ENCODE results near the gene CTRB1. TPM values are rescaled to one million over a fixed set of nuclear protein-coding genes. Genes with fewer than 3 reads are reported as not detected.
"Not testable (repeated sequence)": the region's sequence is repeated elsewhere in the genome, so short reads cannot be mapped to it uniquely, and the experiment has no call there.

The CTRB1 gene
- polyA plus RNA-seq, 4 donors = 0.11 to 0.15 TPM; not detected in 2

DNA sequence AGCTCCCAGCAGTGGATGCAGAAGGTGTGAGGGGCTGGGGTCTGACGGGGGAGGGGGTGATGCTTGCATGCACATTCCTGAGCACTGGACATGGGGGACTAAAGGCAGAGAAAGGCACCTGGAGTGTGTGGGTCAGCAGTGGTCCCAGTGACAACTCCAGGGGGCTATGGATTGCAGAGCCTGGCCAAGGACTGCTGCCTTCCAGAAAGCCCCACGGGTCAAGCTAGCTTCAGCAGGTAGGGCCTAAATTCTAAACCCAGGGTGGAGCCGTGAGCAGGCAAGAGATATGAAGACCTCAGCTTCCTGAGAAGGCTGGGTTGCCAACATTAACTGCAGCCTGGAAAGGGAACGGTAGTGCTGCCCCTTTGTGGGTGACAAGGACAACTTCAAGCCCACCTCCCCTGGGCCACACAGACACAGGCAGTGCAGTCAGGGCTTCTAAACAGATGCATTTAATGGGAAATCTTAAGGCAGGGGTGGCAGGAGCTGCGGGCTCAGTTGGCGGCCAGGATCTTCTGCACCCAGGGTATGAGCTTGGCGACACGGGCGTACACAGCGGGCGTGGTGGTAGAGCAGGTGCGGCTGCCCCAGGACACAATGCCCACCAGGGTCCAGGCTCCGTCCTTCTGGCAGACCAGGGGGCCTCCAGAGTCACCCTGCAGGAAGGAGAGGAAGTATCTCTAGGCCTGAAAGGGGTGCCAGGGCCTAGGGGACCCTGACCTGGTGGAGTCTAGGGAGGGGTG lies 14.9 kb upstream of the CTRB1 start:
- DNase-seq (ENCODE audit: low read depth in 4 of 4, low spot score in 3 of 4) = no peak

DNA sequence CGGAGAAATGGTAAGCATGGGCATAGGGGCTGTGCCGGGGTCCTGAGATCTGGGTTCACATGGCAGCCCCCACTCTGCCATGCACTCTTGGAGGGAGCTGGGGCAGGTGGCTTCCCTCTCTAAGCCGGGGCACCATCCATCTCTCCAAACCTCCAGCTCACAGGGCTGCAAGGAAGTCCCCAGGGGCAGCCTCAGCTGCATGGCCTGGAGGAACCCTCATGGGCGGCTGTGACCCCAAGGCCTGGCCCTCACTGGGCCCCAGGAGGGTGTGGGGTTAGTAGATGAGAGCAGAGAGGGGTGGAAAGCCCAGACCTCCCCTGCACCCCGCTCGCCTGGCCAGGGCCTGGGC lies 14.4 kb upstream of the CTRB1 start:
- no peak for DNase-seq (ENCODE audit: low read depth in 4 of 4, low spot score in 3 of 4)

DNA sequence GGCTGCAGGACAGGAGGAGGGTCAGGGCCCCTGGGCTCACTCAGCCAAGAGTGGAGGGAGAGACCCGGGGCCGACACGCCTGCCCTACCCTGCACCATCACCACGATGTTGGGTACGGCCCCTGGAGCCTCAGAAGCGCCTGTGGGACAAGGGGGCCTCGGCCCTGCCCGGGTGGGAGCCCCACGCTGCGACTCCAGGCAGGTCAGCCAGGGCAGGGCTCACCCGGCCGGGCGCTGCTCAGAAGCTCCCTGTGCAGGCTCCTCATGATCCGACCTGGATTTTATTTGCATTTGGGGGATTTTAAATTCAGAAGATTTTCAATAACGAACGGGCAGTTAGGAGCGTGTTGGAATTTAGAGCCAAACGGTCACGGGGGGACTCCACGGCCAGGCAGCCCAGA lies 13.9 kb upstream of the CTRB1 start:
- DNase-seq (ENCODE audit: low read depth in 4 of 4, low spot score in 3 of 4) = not testable (repeated sequence)

DNA sequence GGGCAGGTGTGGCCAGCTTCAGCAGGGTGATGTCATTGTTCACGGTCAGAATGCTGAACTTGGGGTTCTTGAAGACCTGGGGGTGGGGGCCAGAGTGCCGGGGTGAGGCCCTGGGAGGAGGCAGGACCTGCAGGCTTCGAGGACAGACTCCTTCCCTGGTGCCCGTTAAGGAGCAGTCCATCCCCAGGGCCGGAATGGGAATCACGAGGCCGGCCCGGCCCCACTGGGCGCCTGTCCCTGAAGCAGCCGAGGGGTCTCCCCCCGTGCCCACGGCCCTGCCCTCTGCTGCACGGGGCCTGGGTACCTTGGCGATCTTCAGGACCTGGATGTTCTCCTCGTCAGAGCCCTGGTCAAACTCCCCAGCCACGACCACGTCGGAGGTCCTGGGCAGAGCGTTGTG lies 13.3 kb upstream of the CTRB1 start:
- not testable (repeated sequence) for DNase-seq (ENCODE audit: low read depth in 4 of 4, low spot score in 3 of 4)

DNA sequence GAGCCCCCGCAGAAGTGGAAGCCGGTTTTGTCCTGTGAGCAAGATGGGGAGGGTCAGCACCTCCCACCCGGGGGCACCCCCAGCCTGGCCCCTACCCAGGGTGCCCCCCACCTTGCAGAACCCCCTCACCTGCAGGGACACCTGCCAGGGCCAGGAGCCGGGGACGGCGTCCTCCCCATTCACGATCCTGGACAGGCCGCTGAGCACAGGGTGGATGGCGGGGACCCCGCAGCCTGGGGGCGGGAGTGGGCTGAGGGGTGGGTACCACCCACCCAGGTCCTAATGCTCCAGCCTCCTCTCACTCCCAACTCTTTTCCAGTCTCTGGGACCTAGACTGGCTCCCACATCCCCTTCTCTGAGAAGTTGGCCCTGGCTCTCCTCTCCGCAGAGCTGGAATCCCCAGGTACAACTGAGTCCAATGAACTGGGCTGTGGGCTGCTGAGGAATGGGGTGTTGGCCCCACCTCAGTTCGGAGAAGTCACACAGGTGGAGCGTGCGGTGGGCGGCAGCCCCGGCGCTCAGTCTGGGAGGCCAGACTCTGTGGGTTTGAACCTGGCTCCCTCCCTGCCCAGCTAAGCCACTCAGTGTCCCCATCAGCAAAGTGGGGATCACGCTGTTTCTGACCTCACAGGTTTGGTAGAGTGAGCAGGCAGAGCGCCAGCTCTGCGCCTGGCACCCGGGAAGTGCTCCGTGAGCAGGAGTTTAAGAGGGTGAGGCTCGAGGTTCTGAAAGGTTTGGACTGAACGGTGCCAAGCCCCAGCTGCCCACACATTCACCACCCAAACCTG lies 12.6 kb upstream of the CTRB1 start:
- not testable (repeated sequence) for DNase-seq (ENCODE audit: low read depth in 4 of 4, low spot score in 3 of 4)

DNA sequence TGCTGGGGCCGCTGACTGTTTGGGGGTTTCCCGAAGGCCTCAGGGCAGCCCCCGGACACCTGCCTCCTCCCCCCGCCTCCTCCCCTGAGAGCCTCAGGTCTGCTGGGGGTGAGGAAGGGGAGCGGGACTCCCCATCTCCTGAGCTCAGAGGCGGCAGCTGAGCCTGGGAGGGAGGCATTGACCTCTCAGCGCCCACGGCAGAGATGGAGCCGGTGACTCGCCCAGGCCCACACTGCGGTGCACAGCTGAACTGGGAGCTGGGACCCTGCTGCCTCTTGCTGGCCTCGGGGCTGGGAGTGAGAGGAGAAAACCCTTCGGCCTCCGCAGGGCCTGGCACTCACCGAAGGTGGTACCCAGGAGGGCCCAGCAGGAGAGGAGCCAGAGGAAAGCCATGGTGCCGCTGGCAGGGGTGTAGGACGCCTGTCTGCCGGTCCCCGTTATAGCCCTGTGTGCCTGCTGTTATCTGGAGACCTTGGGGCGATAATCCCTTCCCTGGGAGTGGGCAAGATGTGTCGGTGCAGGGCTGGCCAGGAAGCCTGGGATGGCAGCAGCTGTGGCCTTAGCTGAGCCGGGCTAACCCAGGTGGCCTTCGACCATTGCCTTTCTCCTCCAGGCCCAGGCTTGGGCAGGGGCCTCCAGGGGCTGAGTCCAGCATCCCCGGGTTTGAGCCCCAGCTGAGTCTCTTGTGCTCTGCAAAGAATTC lies 11.9 kb upstream of the CTRB1 start, which contains the start of gene CTRB2:
TSS of gene CTRB2 (minus strand) at position 413 of the 703 bp plus-strand sequence. CDS start at position 393, 20 bp downstream.
- DNase-seq (ENCODE audit: low read depth in 4 of 4, low spot score in 3 of 4) = no peak

DNA sequence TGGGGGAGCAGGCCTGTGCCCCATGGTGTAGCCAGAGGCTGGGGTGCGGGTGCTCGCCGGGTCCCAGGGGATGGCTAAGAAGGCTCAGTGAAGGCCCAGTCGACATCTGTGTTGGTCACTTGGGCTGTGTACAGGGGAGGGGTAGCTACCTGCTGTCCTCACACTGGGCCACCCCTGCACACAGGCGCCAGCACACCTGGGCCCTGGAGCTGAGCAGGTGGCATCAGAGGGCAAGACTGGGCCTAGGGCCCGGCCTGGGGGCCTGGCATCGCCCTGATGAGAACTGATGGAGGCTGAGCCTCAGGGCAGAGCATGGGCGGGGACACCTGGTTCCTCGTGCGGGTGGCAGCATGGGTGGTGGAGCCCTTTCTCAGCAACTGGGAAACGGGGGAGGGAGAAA lies 11.0 kb upstream of the CTRB1 start:
- no peak for DNase-seq (ENCODE audit: low read depth in 4 of 4, low spot score in 3 of 4)

DNA sequence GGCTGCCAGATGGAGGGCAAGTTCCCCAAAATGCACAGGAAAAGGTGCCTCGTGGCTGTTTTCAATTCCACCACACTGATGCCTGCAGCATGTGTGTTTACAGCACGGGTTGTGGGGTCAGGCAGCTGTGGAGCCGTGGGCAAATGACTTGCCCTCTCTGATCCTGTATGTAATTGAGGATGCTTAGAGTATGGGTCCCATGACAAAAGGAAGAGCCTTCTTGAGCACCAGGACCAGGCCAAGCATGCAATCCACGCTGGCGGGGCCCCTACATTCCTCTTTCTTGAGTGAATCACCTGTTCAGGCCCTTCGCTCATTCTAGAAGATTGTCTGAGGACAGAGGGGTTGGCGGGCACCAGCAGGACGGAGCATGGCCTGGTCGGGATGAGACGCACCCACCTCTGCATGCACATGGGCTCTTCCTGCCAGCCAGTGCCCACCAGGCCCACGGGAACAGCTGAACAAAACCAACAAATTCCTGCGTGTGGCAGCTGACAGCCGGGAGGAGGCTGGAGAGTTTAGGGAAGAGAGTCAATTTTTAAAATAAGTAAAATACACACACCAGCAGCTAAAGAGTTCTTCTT lies 10.5 kb upstream of the CTRB1 start:
- no peak for DNase-seq (ENCODE audit: low read depth in 4 of 4, low spot score in 3 of 4)

DNA sequence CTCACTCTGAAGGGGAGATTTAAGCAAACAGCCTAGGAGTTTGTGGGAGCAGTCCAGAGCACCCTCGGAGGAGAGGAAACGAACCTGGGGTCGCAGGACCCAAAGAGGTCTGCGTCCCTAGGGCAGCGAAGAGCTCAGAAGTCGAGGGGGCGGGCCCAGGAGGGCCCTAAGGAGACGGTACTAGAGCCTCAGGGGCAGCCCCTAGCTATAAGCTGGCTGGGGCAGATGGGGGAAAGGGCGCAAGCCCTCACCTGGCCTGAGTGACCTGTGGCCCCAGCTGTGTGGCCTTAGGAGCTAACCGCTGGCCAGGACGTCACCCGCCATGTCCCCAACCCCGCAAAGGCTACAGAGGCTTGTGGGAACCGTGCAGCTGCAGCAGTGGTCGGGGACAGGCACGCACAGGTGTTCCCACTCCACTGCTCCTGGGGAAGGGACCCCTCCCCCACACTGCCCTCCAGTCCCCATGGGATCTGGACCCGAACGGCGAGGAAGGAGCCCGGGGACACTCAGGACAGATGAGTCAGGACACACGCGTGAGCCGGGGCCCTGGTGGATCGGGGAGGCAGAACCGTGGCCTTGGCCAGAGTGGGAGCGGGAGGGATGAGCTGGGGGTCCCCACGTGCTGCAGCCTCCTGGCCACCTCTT lies 9.8 kb upstream of the CTRB1 start:
- DNase-seq (ENCODE audit: low read depth in 4 of 4, low spot score in 3 of 4) = no peak

DNA sequence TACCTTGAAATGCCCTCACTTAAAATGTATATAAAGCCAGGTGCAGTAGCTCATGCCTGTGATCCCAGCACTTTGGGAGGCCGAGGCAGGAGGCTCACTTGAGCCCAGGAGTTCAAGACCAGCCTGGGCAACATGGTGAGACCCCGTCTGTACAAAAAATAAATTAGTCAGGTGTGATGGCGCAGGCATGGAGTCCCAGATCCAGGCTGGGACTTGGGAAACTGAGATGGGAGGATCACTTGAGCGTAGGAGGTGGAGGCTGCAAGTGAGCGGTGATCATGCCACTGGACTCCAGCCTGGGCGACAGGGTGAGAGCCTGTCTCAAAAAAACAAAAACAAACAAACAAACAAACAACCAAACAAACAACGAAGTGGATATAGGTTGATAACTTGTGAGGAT lies 9.3 kb upstream of the CTRB1 start:
- DNase-seq (ENCODE audit: low read depth in 4 of 4, low spot score in 3 of 4) = not testable (repeated sequence)

DNA sequence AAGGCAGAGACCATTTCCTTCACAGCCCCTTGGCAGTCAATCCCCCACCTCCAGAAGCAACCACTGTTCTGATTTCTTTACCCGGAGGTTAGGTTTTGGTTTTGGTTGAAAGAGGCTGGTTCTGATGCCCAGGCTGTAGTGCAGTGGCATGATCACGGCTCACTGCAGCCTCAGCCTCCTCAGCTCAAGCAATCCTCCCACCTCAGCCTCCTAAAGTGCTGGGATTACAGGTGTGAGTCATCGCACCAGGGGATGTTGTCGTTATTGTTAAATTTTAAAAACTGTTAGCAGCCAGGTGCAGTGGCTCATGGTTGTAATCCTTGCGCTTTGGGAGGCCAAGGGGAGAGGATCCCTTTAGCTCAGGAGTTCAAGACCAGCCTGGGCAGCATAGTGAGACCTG lies 8.8 kb upstream of the CTRB1 start:
- DNase-seq (ENCODE audit: low read depth in 4 of 4, low spot score in 3 of 4) = no peak

DNA sequence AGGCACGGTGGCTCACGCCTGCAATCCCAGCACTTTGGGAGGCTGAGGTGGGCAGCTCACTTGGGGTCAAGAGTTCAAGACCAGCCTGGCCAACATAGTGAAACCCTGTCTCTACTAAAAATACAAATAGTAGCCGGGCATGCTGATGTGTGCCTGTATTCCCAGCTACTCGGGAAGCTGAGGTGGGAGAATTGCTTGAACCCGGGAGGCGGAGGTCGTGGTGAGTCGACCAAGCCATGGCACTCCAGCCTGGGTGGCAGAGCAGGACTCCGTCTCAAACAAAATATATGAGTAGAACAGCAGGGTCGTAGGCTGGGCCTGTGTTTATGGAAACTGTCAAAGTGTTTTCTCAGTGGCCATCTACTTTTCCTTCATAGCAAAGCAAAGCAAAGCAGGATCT lies 7.5 kb upstream of the CTRB1 start:
- DNase-seq (ENCODE audit: low read depth in 4 of 4, low spot score in 3 of 4) = not testable (repeated sequence)

DNA sequence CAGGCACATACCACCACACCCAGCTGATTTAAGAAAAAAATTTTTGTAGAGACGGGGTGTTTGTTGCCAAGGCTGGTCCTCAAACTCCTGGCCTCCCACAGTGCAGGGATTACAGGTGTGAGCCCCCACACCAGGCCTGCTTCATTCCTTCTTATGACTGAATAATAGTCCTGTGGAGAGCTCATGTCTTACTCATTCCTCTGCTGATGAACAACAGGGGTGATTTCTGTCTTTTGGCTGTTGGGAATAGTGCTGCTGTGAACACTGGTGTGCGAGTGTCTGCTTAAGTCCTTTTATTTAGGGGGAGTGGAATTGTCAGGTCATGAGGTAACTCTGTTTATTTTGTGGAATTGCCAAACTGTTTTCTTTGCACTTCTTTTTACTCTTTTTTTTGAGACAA lies 2.7 kb upstream of the CTRB1 start:
- DNase-seq (ENCODE audit: low read depth in 4 of 4, low spot score in 3 of 4) = no peak

DNA sequence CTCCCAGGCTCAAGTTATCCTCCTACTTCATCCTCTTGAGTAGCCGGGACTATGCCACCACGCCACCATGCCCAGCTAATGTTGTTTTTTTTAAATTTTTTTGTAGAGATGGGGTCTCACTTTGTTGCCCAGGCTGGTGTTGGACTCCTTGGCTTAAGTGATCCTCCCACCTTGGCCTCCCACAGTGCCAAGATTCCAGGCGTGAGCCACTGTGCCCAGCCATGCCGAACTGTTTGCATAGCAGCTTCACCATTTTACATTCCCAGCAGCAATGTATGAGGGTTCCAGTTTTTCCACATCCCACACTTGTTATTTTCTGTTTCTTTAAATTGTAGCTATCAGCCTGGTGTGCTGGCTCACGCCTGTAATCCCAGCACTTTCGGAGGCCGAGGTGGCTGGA lies 2.2 kb upstream of the CTRB1 start:
- DNase-seq (ENCODE audit: low read depth in 4 of 4, low spot score in 3 of 4) = no peak

DNA sequence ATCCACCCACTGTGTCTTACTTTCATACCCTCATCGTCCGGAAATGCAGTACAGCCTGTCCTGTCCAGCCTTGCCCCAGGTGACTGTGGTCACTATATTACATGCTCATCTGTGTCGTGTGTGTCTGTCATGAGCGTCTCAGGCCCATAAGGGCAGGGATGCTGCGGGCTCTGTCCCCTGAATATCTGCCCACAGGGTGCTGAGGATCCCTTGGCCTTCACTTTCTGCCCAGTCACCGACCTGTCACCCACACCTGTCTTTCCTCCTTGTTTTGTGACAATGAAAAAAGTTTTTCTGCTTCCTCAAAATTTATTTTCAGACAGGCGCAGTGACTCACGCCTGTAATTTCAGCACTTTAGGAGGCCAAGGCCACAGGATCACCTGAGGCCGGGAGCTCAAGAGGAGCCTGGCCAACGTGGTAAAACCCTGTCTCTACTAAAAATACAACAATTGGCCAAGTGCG lies 1.4 kb upstream of the CTRB1 start:
- no peak for DNase-seq (ENCODE audit: low read depth in 4 of 4, low spot score in 3 of 4)

DNA sequence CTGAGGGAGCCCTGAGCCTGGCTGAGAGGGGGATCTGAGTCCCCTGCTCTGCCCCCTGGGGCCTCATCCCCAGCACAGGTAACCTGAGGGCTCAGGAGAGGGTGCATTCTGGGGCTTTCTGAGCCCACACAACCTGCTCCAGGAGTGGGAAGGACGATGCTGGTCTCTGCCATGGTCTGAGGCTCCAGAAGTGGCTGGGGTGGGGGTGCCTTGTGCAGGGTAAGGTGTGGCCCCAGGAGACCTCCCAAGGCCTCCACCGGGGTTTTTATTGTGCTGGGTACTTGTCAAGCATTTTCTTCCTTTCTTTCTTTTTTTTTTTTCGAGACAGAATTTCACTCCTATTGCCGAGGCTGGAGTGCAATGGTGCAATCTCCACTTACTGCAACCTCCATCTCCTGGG lies 300 bp downstream of the CTRB1 start:
- DNase-seq (ENCODE audit: low read depth in 4 of 4, low spot score in 3 of 4) = no peak

DNA sequence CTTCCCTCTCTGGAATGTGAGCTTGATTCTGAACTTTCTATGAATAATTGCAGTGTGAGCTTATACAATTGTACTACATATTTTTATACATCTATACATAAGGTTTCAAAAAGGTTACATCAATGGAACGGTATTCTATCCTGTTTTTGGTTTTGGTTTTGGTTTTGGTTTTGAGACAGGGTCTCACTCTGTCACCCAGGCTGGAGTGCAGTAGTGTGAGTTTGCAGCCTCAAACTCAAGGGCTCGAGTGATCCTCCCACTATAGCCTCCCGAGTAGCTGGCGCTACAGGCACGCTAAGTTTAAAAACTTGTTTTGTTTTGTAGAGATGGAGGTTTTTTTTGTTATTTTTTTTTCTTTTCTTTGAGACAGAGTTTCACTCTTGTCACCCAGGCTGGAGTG lies 1.1 kb downstream of the CTRB1 start:
- no peak for DNase-seq (ENCODE audit: low read depth in 4 of 4, low spot score in 3 of 4)

DNA sequence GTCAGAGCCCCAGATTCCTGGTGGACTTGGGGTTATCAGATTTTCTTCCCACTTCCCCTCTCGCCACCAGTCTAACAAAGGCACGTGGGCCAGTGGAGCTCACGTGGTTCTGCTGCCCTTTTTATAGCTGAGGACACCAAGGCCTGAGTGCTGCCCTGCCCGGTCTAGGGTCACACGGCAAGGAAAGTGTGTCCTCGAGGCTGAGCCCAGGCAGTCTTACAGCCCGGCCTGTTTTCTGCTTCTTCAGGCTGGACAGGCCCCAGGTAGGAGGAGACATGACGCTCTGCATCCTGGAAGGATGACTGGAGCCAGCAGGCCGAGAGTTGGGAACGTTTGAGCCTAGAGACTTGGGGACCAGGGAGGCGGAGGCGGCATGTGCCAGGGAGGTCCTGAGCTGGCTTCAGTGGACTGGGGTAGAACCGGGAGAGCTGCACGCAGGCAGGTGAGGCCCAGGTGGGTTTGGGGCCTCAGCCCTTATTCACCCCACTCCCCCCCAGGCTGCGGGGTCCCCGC lies 3.5 kb downstream of the CTRB1 start:
- no peak for DNase-seq (ENCODE audit: low read depth in 4 of 4, low spot score in 3 of 4)

DNA sequence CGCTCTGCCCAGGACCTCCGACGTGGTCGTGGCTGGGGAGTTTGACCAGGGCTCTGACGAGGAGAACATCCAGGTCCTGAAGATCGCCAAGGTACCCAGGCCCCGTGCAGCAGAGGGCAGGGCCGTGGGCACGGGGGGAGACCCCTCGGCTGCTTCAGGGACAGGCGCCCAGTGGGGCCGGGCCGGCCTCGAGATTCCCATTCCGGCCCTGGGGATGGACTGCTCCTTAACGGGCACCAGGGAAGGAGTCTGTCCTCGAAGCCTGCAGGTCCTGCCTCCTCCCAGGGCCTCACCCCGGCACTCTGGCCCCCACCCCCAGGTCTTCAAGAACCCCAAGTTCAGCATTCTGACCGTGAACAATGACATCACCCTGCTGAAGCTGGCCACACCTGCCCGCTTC lies 4.3 kb downstream of the CTRB1 start:
- DNase-seq (ENCODE audit: low read depth in 4 of 4, low spot score in 3 of 4) = not testable (repeated sequence)

DNA sequence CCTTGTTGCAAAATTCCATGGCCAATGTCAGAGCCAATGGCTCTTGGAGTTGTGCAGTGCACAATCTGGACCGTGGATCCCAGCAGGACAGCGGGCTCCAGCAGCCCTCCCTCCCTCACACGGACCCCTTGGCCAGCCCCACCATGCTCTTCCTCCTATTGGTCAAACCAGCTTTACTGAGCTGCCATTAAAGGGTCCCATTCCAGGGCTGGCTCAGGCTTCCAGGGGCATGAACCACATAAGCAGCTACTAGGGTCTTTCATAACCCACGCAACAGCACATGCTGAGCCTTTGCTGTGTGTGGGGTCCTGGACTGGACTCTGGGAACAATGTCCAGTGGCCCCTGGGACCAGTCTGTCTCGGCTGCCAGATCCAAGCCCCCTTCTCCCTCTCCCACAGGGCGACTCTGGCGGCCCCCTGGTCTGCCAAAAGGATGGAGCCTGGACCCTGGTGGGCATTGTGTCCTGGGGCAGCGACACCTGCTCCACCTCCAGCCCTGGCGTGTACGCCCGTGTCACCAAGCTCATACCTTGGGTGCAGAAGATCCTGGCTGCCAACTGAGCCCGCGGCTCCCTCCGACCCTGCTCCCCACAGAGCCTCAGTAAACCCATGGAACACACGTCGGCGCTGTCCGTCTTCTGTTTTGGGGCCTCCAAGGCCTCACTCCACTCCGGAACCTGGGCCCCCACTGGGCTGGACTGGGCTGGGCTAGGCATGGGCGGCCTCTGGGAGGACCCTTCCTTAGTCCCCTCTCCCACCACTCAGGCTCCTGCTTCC lies 5.7 kb downstream of the CTRB1 start:
- no peak for DNase-seq (ENCODE audit: low read depth in 4 of 4, low spot score in 3 of 4)

All from left renal pelvis (tissue), 4 donors.